Urinary bladder (tissue), 4 donors: ENCODE results near the gene CPA5. TPM values are rescaled to one million over a fixed set of nuclear protein-coding genes. Genes with fewer than 3 reads are reported as not detected.

Experiments used
- DNase-seq: peaks from one replicate; pipeline ENCODE4 v3.0.0-alpha.2; 2015; ENCODE audit errors: extremely low spot score
- H3K27ac ChIP-seq: one replicate; pipeline ENCODE4 v1.5.1; 2013; ENCODE audit warnings: low read depth, mild to moderate bottlenecking, moderate library complexity
- H3K36me3 ChIP-seq: one replicate; pipeline ENCODE4 v1.6.1; 2013; ENCODE audit warnings: mild to moderate bottlenecking, moderate library complexity; ENCODE audit not compliant: insufficient read depth
- H3K4me1 ChIP-seq: one replicate; pipeline ENCODE4 v1.6.1; 2013; ENCODE audit warnings: mild to moderate bottlenecking, moderate library complexity; ENCODE audit not compliant: insufficient read depth
- H3K4me3 ChIP-seq: one replicate; pipeline ENCODE4 v1.5.1; 2013; ENCODE audit warnings: low read depth, low read length
- WGBS: extraction: QIAGEN DNeasy Blood & Tissue Kit; methylation state at CpG from one replicate; pipeline ENCODE4 v1.1.7; 2013; 5-methylcytosine and 5-hydroxymethylcytosine counted together
- polyA plus RNA-seq: library from polyadenylated mRNA; stranded (reverse); fragments of 200-250 nt; gene quantifications from one replicate; pipeline ENCODE4 v1.2.3, GENCODE V29; 2013
- total RNA-seq: library from RNA; depleted of rRNA; stranded (reverse); fragments of >200 nt; gene quantifications from one replicate; pipeline ENCODE4 v1.2.3, GENCODE V29; 2014
- donor health status: healthy with polysubstance abuse.
- donor health status: healthy.

The CPA5 gene
- total and polyA plus RNA-seq, 2 donors, result 0.16 TPM; not detected in 1

DNA sequence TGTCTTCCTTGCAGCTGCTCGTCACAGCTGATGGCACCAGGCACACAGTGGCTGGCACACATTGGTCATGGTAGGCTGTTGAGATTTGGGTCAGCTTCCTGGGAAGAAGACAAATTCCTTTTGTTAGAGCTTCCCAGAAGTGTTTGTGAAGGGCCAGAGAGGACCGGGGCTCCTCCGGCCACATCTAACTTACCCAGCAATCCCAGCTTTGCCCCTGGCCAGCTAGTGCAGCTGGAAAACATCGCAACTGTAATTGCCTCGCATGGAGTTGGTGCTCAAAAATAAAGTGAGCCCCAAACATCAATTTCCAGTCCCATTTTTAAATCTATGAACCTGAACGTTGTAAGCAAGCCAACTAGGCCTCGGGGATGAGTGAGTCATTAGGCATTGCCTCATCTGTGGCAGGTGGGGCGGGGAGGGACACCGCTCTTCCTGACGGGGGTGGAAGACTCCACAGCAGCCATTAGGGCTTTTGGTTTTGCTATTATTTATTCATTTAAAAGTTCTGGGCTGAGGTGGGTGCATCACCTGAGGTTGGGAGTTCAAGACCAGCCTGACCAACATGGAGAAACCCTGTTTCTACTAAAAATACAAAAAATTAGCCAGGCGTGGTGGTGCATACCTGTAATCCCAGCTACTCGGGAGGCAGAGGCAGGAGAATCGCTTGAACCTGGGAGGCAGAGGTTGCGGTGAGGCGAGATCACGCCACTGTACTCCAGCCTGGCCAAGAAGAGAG lies 12.4 kb downstream of the CPA5 start:
- Histone ChIP-seq H3K4me1 (no peaks in the 10 kb centered on the region), H3K36me3 (no peaks in the 10 kb centered on the region), H3K4me3 (no peak overlapping the region), H3K27ac (peak overlapping the region; percentile 63)
- WGBS, result 71% methylated on average over 16 of the region's 16 CpGs
- DNase-seq, result no peak

DNA sequence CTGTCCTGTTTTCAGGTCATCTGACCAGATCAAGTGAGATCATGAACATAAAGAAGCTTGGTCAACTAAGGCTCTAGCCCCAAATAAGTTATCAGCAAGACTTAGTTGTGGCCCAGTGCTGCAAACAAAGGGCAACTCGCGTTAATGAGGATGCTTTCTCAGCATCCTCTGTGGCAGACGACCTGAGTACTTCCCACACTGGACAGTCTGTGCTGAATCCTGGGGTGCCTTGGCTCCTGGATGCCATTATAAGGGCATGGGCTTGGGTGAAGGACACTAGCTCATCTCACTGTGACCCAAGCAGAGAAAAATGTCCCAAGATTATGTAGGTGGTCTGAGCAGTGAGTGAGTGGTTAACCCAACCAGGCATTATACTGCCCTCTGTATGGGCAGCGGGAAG lies 13.9 kb downstream of the CPA5 start:
- no peaks in the 10 kb centered on the region for H3K4me1 ChIP-seq
- DNase-seq, result no peak
- no peaks in the 10 kb centered on the region for H3K36me3 ChIP-seq
- H3K27ac ChIP-seq, result no peak overlapping the region
- 98% methylated on average over 4 of the region's 4 CpGs for WGBS
- H3K4me3 ChIP-seq, result no peak overlapping the region

- Histone ChIP-seq H3K27ac (no peak overlapping the region), H3K4me3 (no peak overlapping the region), H3K4me1 (no peaks in the 10 kb centered on the region), H3K36me3 (no peaks in the 10 kb centered on the region)
- DNase-seq, result no peak
- WGBS, result 97% methylated on average over 5 of the region's 5 CpGs
These were observed 14.8 kb downstream of the CPA5 start for GRCh38 chr7:130359276-130359857.

DNA sequence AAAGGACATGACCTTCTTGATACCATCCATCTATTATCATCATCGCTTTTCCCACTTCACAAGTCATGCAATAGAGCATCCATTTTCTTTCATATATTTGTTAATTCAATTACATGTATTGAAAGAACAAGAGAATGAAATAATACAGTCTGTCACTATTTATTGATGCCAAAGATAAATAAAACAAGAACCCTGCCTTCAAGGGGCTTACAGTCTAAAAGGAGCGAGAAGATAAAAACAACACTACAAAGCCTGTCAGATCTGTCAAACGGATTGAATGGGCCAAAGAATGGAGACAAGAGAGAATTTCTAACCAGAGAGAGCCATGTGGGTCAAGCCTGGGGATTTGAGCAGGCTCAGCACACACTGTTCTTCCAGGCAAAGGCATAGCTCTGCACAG lies 15.9 kb downstream of the CPA5 start:
- Histone ChIP-seq H3K4me1 (no peaks in the 10 kb centered on the region), H3K27ac (no peak overlapping the region), H3K36me3 (no peaks in the 10 kb centered on the region), H3K4me3 (no peak overlapping the region)
- WGBS, result 96% methylated on average over 3 of the region's 3 CpGs
- DNase-seq, result no peak

- Histone ChIP-seq H3K27ac (no peak overlapping the region), H3K36me3 (no peaks in the 10 kb centered on the region), H3K4me3 (no peak overlapping the region), H3K4me1 (no peaks in the 10 kb centered on the region)
- no peak for DNase-seq
- WGBS, result 95% methylated on average over 7 of the region's 7 CpGs
These were observed 17.1 kb downstream of the CPA5 start for GRCh38 chr7:130361681-130362080.

DNA sequence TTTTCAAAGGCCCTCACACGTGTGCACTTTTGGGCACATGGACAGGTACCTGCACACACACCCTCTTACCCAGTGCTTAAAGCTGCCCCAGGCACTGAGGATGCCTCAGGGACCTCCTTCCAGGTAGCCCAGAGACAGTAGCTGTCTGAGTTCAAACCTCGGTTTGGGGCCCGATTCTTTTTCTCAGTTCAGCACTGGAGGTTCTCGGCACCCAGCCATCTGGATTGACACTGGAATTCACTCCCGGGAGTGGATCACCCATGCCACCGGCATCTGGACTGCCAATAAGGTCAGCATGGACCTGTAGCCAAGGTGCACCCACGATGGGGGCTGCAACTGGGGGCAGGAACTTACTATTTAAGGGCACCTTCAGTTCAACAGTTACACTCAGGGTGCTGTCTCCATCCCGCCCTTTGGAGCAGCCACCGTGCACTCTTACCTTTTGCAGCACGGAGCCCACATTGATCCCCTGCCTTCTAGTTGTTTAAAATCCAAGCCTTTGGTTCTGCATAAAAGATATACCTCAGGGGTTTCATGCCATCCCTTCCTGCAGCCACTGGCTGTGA lies 17.7 kb downstream of the CPA5 start:
- H3K4me3 ChIP-seq, result no peak overlapping the region
- no peak overlapping the region for H3K27ac ChIP-seq
- WGBS, result 92% methylated on average over 10 of the region's 10 CpGs
- H3K36me3 ChIP-seq, result no peaks in the 10 kb centered on the region
- no peaks in the 10 kb centered on the region for H3K4me1 ChIP-seq
- DNase-seq, result no peak

DNA sequence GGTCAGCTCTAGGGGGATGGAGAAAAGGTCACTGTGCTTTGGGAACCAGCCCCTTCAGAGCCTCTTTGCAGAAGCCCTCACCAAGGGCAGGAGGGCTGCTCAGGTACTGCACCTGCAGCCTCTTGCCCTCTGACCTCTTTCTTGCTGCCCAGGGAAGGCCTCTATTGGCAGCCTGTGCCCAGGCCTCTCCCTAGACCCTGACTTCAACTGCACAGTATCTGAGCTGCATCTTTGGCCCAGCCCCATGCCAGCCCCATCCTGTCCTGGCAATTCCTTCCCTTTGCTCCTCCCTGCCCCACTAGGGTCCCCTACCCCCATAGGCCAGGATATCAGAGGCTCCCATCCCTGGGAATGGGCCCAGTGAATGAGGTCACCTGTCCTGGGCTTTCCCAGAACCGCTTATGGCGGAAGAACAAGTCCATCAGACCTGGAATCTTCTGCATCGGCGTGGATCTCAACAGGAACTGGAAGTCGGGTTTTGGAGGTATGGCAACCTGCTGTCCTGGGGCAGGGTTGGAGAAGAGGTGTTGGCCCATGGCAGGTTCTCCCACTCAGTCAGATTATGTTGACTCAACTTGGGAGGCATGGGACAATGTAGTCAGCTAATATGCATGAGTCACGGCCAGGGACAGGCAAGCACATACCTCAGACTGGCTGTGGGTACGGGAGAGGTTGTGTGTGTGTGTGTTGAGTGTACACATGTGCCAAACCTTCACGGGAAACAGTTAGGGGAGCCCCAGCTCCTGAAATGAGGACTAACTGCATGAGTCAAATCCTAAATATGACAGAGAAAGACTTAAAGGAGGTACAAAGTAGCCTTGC lies 18.6 kb downstream of the CPA5 start:
- Histone ChIP-seq H3K4me1 (no peaks in the 10 kb centered on the region), H3K36me3 (no peaks in the 10 kb centered on the region), H3K27ac (no peak overlapping the region), H3K4me3 (no peak overlapping the region)
- no peak for DNase-seq
- WGBS, result 70% methylated on average over 8 of the region's 8 CpGs

DNA sequence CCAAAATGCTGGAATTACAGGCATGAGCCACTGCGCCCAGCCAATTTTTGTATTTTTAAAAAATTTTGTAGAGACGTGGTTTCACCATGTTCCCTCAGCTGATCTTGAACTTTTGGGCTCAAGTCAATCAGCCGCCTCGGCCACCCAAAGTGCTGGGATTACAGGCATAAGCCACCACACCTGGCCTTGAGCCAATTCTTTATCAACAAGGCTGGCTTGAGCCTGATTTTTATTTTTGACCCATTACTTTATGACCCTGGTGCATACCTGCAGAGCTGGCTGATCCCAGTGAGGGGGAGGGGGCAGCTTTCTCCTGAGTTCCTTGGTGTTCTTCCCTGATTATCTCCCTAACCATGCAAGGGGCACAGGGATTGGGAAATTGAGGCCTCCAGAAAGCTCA lies 19.8 kb downstream of the CPA5 start:
- no peaks in the 10 kb centered on the region for H3K36me3 ChIP-seq
- H3K27ac ChIP-seq, result no peak overlapping the region
- WGBS, result 93% methylated on average over 4 of the region's 4 CpGs
- H3K4me1 ChIP-seq, result peaks cover 2% of the 10 kb centered on the region
- no peak overlapping the region for H3K4me3 ChIP-seq
- DNase-seq, result no peak

- Histone ChIP-seq H3K4me1 (peaks cover 3% of the 10 kb centered on the region), H3K27ac (no peak overlapping the region), H3K36me3 (no peaks in the 10 kb centered on the region), H3K4me3 (no peak overlapping the region)
- WGBS, result 79% methylated on average over 2 of the region's 2 CpGs
- DNase-seq, result no peak
These were observed 20.5 kb downstream of the CPA5 start for GRCh38 chr7:130365088-130365487.

- WGBS, result 77% methylated on average over 15 of the region's 15 CpGs
- Histone ChIP-seq H3K36me3 (no peaks in the 10 kb centered on the region), H3K4me1 (peaks cover 4% of the 10 kb centered on the region), H3K4me3 (no peak overlapping the region), H3K27ac (no peak overlapping the region)
- no peak for DNase-seq
These were observed 21.2 kb downstream of the CPA5 start for GRCh38 chr7:130365511-130366441.

DNA sequence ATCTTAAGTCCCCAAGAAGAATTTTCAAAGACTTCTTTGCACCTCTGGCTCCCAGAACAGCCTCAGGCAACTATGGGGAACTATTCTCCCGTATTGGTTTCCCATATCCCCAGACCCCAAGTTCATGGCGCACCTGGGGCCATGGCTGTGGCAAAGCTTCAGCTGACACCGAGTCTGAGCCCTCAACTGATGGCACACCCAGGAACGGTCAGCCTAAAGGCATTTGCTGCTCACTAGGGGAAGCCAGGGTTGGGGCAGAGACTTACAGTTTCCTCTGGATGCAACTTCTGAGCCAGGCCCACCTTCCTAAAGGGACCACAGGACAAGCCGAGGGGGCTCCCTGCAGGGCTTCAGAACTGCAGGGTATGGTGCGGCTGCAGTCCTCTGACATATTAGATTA lies 21.9 kb downstream of the CPA5 start:
- Histone ChIP-seq H3K27ac (no peak overlapping the region), H3K4me3 (no peak overlapping the region), H3K36me3 (no peaks in the 10 kb centered on the region), H3K4me1 (peaks cover 4% of the 10 kb centered on the region)
- 92% methylated on average over 6 of the region's 6 CpGs for WGBS
- DNase-seq, result no peak

- Histone ChIP-seq H3K27ac (no peak overlapping the region), H3K4me3 (no peak overlapping the region), H3K36me3 (no peaks in the 10 kb centered on the region), H3K4me1 (peaks cover 4% of the 10 kb centered on the region)
- WGBS, result 90% methylated on average over 13 of the region's 13 CpGs
- no peak for DNase-seq
These were observed 22.6 kb downstream of the CPA5 start for GRCh38 chr7:130367088-130367755.
